WTC11 (cell line): Measurements from ENCODE around the gene SETD1A. TPM values are rescaled to one million over a fixed set of nuclear protein-coding genes. Genes with fewer than 3 reads are reported as not detected.
A peak's percentile ranks its signal among the peaks of the same experiment; 100 is the strongest.

ENCODE experiments used
- CREB1 ChIP-seq: sonication (generic); formaldehyde crosslinking; IDR thresholded peaks from 2 replicates; pipeline ENCODE4 v1.8.0; 2023; ENCODE audit warnings: mild to moderate bottlenecking, missing genetic modification reagents
- CREM ChIP-seq: sonication (generic); formaldehyde crosslinking; IDR thresholded peaks from 2 replicates; pipeline ENCODE4 v1.8.1; 2022; ENCODE audit warnings: mild to moderate bottlenecking, missing genetic modification reagents, moderate library complexity
- CTCF ChIP-seq: fragments of 200-600 bp; IDR thresholded peaks from 2 replicates; pipeline ENCODE4 v1.8.0; 2022; ENCODE audit warnings: antibody characterized with exemption
- ELF4 ChIP-seq: sonication (generic); formaldehyde crosslinking; IDR thresholded peaks from 2 replicates; pipeline ENCODE4 v1.8.1; 2022; ENCODE audit warnings: low read depth, mild to moderate bottlenecking, moderate library complexity, missing genetic modification reagents
- EMX1 ChIP-seq: fragments of 250-450 bp; sonication (Bioruptor Pico); IDR thresholded peaks from 2 replicates; pipeline ENCODE4 v1.8.0; 2021; ENCODE audit warnings: mild to moderate bottlenecking
- GRHL2 ChIP-seq: fragments of 250-450 bp; sonication (Bioruptor Pico); IDR thresholded peaks from 2 replicates; pipeline ENCODE4 v1.8.0; 2022; ENCODE audit warnings: mild to moderate bottlenecking, moderate library complexity; ENCODE audit not compliant: insufficient replicate concordance, severe bottlenecking
- HMGXB4 ChIP-seq: sonication (generic); formaldehyde crosslinking; IDR thresholded peaks from 2 replicates; pipeline ENCODE4 v1.8.1; 2023; ENCODE audit warnings: mild to moderate bottlenecking, moderate library complexity, missing genetic modification reagents
- IRF1 ChIP-seq: sonication (generic); formaldehyde crosslinking; IDR thresholded peaks from 2 replicates; pipeline ENCODE4 v1.8.0; 2023; ENCODE audit warnings: missing genetic modification reagents
- JUN ChIP-seq: sonication (generic); formaldehyde crosslinking; IDR thresholded peaks from 2 replicates; pipeline ENCODE4 v1.8.0; 2023; ENCODE audit warnings: mild to moderate bottlenecking, missing genetic modification reagents
- NR2C2 ChIP-seq: sonication (generic); formaldehyde crosslinking; IDR thresholded peaks from 2 replicates; pipeline ENCODE4 v1.8.0; 2022; ENCODE audit warnings: mild to moderate bottlenecking, missing genetic modification reagents
- PRRX2 ChIP-seq: fragments of 250-450 bp; sonication (Bioruptor Pico); IDR thresholded peaks from 2 replicates; pipeline ENCODE4 v1.8.0; 2021; ENCODE audit warnings: mild to moderate bottlenecking
- TCF7 ChIP-seq: sonication (generic); formaldehyde crosslinking; IDR thresholded peaks from 2 replicates; pipeline ENCODE4 v1.8.0; 2022; ENCODE audit warnings: mild to moderate bottlenecking, low read depth, missing genetic modification reagents, moderate library complexity
- ZBTB43 ChIP-seq: sonication (generic); formaldehyde crosslinking; IDR thresholded peaks from 2 replicates; pipeline ENCODE4 v1.8.1; 2023; ENCODE audit warnings: mild to moderate bottlenecking, missing genetic modification reagents
- ZNF232 ChIP-seq: sonication (generic); formaldehyde crosslinking; IDR thresholded peaks from 2 replicates; pipeline ENCODE4 v1.8.0; 2022; ENCODE audit warnings: mild to moderate bottlenecking, missing genetic modification reagents
- ZNF263 ChIP-seq: sonication (generic); formaldehyde crosslinking; IDR thresholded peaks from 2 replicates; pipeline ENCODE4 v1.8.1; 2022; ENCODE audit warnings: low read depth, mild to moderate bottlenecking, moderate library complexity, missing genetic modification reagents
- ZNF416 ChIP-seq: fragments of 250-450 bp; sonication (Bioruptor Pico); IDR thresholded peaks from 2 replicates; pipeline ENCODE4 v1.9.0; 2021; ENCODE audit warnings: mild to moderate bottlenecking, inconsistent platforms
- ZNF671 ChIP-seq: fragments of 250-450 bp; sonication (Bioruptor Pico); IDR thresholded peaks from 2 replicates; pipeline ENCODE4 v1.8.0; 2021; ENCODE audit warnings: mild to moderate bottlenecking
- total RNA-seq: library from RNA; stranded (reverse); gene quantifications from 3 replicates; pipeline ENCODE4 v1.2.3, GENCODE V29; 2021
- TF ChIP-seq, protein P1 (sequence below): sonication (generic); formaldehyde crosslinking; IDR thresholded peaks from 2 replicates; pipeline ENCODE4 v1.8.0; 2022; ENCODE audit warnings: missing genetic modification reagents
- TF ChIP-seq, protein P2 (sequence below): sonication (generic); formaldehyde crosslinking; IDR thresholded peaks from 2 replicates; pipeline ENCODE4 v1.8.0; 2023; ENCODE audit warnings: mild to moderate bottlenecking, missing genetic modification reagents
- TF ChIP-seq, protein P3 (sequence below): fragments of 250-450 bp; sonication (Bioruptor Pico); IDR thresholded peaks from 2 replicates; pipeline ENCODE4 v1.9.0; 2021; ENCODE audit warnings: mild to moderate bottlenecking, borderline replicate concordance

The SETD1A gene
- total RNA-seq, 1 experiment from 2014 or later = 31.1 TPM

DNA sequence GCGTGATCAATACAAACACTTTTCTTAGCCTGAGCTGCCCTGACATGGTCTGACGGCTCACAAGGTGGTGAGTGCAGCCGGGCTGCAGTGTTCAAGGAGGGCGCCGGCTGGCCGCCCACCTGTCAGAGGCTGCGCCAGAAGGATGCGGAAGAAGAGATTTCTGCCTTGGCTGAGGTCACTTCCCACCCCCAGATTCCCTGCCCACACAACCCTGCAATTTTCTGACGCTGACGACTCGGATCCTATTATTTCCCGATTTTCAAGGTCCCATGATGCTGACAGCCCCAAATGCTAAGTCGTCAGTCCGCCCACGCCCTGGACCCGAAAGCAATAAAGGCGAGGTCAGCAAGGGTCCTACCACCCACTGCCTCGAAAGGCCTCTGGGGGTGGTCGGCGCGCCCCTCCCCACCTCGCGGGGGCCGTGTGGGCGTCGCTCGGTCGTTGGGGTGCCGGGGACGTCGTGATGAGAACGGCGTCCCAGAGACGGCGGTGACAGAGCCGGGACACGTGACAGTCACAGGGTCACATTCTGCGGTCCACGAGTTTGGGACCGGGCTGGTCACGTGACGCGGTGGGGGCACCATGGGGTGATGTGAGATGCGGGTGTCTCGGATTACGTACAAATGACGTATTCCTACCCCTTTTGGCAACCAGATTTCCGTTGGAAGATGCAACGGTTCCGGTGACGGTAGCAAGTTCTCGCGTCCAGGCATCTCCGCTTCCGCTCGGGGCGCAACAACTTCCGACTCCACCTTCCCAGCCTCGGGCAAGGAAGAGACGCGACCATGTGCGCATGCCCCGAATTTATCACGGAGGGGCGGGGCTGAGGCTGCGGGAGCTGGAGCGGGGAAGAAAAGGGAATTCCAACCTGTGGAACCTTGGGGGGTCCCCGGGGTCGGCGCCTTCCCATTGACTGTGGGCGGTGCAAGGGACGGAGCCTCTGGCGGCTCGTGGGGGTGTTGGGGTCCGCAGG lies 75.5 kb downstream of the SETD1A start, which contains the start of gene STX4 (continued):
- TF ChIP-seq ZBTB43 (CRISPR knock-in tag) (peak; percentile 88), GRHL2 (CRISPR knock-in tag) (no peak), TCF7 (CRISPR knock-in tag) (0 out of 2 replicates have a peak, but pooled peaks have one; percentile 70), ZNF263 (CRISPR knock-in tag) (no peak), CREB1 (CRISPR knock-in tag) (peak; percentile 83; the same call in 1 of the 2 replicates), JUN (CRISPR knock-in tag) (peak; percentile 92), ELF4 (CRISPR knock-in tag) (no peak), CTCF (no peak), IRF1 (CRISPR knock-in tag) (peak; percentile 86; the same call in 1 of the 2 replicates), NR2C2 (CRISPR knock-in tag) (no peak), ZNF232 (CRISPR knock-in tag) (peak; percentile 97), ZNF671 (CRISPR knock-in tag) (no peak), EMX1 (CRISPR knock-in tag) (no peak), ZNF416 (CRISPR knock-in tag) (no peak), PRRX2 (CRISPR knock-in tag) (no peak), HMGXB4 (no peak; the same call in 1 of the 2 replicates), CREM (CRISPR knock-in tag) (peak; percentile 93)
- TF ChIP-seq, protein P1, sequence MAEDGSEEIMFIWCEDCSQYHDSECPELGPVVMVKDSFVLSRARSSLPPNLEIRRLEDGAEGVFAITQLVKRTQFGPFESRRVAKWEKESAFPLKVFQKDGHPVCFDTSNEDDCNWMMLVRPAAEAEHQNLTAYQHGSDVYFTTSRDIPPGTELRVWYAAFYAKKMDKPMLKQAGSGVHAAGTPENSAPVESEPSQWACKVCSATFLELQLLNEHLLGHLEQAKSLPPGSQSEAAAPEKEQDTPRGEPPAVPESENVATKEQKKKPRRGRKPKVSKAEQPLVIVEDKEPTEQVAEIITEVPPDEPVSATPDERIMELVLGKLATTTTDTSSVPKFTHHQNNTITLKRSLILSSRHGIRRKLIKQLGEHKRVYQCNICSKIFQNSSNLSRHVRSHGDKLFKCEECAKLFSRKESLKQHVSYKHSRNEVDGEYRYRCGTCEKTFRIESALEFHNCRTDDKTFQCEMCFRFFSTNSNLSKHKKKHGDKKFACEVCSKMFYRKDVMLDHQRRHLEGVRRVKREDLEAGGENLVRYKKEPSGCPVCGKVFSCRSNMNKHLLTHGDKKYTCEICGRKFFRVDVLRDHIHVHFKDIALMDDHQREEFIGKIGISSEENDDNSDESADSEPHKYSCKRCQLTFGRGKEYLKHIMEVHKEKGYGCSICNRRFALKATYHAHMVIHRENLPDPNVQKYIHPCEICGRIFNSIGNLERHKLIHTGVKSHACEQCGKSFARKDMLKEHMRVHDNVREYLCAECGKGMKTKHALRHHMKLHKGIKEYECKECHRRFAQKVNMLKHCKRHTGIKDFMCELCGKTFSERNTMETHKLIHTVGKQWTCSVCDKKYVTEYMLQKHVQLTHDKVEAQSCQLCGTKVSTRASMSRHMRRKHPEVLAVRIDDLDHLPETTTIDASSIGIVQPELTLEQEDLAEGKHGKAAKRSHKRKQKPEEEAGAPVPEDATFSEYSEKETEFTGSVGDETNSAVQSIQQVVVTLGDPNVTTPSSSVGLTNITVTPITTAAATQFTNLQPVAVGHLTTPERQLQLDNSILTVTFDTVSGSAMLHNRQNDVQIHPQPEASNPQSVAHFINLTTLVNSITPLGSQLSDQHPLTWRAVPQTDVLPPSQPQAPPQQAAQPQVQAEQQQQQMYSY (CRISPR knock-in tag) = peak; percentile 27; the same call in 1 of the 2 replicates
- TF ChIP-seq, protein P2, sequence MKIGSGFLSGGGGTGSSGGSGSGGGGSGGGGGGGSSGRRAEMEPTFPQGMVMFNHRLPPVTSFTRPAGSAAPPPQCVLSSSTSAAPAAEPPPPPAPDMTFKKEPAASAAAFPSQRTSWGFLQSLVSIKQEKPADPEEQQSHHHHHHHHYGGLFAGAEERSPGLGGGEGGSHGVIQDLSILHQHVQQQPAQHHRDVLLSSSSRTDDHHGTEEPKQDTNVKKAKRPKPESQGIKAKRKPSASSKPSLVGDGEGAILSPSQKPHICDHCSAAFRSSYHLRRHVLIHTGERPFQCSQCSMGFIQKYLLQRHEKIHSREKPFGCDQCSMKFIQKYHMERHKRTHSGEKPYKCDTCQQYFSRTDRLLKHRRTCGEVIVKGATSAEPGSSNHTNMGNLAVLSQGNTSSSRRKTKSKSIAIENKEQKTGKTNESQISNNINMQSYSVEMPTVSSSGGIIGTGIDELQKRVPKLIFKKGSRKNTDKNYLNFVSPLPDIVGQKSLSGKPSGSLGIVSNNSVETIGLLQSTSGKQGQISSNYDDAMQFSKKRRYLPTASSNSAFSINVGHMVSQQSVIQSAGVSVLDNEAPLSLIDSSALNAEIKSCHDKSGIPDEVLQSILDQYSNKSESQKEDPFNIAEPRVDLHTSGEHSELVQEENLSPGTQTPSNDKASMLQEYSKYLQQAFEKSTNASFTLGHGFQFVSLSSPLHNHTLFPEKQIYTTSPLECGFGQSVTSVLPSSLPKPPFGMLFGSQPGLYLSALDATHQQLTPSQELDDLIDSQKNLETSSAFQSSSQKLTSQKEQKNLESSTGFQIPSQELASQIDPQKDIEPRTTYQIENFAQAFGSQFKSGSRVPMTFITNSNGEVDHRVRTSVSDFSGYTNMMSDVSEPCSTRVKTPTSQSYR = no peak; the same call in none of the 2 replicates
- TF ChIP-seq, protein P3, sequence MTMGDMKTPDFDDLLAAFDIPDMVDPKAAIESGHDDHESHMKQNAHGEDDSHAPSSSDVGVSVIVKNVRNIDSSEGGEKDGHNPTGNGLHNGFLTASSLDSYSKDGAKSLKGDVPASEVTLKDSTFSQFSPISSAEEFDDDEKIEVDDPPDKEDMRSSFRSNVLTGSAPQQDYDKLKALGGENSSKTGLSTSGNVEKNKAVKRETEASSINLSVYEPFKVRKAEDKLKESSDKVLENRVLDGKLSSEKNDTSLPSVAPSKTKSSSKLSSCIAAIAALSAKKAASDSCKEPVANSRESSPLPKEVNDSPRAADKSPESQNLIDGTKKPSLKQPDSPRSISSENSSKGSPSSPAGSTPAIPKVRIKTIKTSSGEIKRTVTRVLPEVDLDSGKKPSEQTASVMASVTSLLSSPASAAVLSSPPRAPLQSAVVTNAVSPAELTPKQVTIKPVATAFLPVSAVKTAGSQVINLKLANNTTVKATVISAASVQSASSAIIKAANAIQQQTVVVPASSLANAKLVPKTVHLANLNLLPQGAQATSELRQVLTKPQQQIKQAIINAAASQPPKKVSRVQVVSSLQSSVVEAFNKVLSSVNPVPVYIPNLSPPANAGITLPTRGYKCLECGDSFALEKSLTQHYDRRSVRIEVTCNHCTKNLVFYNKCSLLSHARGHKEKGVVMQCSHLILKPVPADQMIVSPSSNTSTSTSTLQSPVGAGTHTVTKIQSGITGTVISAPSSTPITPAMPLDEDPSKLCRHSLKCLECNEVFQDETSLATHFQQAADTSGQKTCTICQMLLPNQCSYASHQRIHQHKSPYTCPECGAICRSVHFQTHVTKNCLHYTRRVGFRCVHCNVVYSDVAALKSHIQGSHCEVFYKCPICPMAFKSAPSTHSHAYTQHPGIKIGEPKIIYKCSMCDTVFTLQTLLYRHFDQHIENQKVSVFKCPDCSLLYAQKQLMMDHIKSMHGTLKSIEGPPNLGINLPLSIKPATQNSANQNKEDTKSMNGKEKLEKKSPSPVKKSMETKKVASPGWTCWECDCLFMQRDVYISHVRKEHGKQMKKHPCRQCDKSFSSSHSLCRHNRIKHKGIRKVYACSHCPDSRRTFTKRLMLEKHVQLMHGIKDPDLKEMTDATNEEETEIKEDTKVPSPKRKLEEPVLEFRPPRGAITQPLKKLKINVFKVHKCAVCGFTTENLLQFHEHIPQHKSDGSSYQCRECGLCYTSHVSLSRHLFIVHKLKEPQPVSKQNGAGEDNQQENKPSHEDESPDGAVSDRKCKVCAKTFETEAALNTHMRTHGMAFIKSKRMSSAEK = no peak
